H4 (cell line): Measurements from ENCODE around the gene ACAA2. TPM values are rescaled to one million over a fixed set of nuclear protein-coding genes. Genes with fewer than 3 reads are reported as not detected.
A peak's percentile ranks its signal among the peaks of the same experiment; 100 is the strongest.

ENCODE experiments used
- DNase-seq: peaks from one replicate; pipeline ENCODE4 v3.0.0-alpha.2; 2015; ENCODE audit warnings: low spot score
- total RNA-seq: library from RNA; depleted of rRNA; stranded (reverse); fragments of >200 nt; shearing (Covaris generic); gene quantifications from 2 replicates; pipeline ENCODE4 v1.2.3, GENCODE V29; 2014; rRNA removed

ACAA2 gene, protein sequence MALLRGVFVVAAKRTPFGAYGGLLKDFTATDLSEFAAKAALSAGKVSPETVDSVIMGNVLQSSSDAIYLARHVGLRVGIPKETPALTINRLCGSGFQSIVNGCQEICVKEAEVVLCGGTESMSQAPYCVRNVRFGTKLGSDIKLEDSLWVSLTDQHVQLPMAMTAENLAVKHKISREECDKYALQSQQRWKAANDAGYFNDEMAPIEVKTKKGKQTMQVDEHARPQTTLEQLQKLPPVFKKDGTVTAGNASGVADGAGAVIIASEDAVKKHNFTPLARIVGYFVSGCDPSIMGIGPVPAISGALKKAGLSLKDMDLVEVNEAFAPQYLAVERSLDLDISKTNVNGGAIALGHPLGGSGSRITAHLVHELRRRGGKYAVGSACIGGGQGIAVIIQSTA
- total RNA-seq: 92.2 and 104 TPM in 2 replicates

DNA sequence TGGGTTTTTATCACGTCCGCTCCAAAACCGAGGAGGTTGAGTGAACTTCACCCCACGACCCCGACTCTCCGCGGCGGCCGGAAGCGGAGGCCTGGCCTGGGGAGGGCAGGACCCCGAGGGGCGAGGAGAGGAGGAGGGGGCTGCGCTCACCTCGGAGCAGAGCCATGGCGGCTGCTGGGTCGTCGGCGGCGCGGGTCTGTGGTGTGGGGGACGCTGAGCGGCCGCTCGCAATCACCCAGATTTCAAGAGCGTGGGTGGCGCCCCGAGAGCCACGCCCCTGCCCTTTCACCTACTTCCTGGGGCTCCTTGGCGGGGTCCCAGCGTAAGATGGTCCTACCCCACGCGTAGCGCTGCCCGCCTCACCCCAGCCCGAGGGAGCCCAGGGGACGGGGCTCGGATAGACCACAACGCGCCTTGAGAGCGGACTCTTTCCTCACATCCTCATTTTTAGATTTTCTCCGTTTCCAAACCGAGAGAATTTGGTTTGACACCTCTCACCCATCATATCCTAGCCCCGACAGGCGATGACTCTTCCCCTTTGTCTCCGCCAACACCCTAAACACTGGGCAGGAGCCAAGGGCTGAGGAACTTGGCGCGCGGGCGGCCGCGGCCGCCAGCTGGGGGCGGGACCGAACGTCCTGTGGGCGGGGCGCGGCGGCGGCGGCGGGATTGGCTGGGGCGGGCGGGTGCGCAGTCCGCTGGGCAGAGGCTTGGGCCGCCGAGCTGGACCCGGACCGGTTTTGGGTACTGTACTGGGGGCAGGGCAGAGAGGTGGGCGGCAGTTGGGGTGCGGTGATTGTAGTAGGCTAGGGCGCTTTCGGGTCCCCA, at the start of gene ACAA2:
Gene ACAA2, minus strand, starts transcription at position 215 of the 828 bp plus-strand sequence. Its CDS starts 49 bp downstream, at position 166.
- peak; percentile 67 for DNase-seq

DNA sequence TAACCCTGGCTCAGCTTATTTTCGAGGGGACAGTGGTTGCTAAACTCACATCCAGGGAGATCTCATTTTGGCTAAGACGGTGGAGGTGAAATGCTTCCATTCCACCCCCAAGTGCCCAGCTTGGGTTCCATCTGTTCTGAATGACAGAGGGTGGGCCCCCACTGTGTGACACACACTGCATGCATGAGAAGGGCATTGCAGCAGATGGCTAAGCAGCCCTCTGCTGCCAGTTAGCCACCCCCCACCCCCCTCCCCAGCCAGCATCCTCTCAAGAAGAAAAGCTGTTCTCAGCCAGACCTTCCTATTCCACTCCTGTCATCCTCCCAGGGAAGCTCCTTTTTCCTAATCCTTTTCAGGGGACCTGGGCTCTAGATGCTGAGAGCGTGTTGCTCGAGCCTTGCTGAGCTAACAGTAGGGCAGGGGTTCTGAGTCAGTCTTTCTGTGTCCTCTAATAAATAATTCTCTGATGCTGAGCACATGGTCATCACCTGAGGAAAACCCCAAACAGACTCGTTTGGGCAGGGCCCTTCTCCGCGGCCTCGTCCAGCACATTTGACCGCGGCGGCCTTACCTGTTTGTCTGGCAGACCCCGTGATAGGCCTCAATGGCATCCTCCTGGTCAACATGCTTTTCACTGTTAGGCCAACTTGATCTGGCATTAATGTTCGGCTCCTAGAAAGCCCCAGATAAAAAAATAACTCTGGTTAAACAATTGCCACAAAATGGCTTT, 49.5 kb upstream of the ACAA2 start:
- DNase-seq: no peak

DNA sequence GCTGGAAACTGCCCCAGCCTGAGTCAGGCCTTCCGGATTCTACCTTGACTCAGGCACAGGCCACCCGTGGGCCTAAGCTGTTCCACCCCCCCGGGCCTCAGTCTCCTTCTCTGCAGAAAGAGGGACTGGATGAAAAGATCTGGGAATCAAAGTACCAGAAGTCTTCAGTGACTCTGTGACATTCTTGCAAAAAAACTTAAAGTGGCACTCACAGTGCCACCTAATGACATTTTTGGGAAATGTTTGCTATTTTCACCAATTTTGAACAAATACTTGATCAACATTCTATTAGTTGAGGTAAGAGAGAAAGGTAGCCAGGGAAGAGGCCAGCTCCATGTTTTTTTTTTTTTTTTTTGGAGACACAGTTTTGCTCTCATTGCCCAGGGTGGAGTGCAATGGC, 48.3 kb upstream of the ACAA2 start:
- DNase-seq: no peak

DNA sequence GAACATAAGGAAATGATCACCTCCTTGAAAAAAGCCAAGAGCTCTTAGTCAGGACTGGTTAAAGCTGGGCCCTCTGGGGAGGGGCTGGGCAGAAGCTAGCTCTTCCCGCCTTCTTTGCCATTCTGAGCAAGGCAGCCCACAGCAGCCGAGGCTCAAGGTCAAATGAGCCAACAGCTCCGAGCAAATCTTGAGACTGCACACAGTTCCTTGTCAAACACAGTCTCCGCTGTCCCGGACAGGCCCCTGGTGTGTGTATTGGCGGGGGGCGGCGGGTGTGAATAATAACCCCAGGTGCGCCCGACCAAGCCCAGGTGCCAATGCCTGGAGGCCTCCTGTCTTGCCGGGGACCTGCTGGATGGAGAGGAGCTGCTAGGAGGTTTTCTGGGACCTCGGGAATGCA, 46.4 kb upstream of the ACAA2 start:
- DNase-seq: no peak

DNA sequence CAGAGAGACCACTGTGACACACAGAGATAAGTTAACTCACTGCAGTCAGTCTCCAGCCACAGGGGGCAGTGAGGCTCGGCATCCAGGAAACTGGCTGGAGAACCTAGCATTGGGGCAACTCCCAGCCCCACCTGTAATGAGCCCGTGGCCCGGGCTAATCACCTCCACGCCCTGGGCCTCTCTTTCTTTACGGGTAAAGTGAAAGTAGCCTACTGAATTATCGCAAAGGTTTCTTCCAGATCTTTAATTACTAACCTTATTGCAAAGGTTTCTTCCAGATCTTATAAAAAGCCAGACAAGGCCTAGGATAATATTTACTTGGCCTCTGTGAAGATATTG, 45.7 kb upstream of the ACAA2 start:
- DNase-seq: no peak

DNA sequence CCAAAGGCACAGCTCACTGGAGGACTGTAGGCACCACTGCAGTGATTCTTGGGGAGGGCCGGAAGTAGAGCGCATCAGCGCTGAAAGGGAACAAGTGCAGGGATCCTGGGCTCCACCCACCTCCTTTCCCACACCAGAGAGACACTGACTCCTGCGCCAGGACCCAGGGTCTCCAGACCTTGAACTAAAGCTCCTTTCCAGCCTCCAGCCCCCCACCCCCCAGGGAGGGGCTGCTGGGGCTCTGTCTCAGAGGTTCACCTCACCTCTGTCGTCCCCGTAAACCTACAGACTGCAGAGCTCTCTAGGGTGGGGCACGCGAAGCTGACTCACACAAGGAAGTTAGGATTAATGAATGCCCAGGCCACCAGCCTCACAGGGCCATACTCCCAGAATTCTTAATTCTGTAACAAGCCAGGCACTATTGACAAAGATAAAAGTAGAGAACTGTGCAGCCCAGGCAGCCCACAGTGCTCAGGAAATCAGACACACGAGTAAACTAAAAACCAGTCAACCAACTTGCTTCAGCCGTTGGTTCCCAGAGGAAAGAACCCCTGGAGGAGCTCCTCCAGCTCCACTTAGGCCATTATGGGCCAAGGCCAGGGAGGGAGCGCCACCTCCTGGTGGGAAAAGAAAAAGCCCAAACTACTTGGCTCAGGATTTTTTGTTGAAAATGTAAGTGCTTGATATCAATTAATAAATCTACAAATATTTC, 45.1 kb upstream of the ACAA2 start:
- DNase-seq: peak; percentile 68

DNA sequence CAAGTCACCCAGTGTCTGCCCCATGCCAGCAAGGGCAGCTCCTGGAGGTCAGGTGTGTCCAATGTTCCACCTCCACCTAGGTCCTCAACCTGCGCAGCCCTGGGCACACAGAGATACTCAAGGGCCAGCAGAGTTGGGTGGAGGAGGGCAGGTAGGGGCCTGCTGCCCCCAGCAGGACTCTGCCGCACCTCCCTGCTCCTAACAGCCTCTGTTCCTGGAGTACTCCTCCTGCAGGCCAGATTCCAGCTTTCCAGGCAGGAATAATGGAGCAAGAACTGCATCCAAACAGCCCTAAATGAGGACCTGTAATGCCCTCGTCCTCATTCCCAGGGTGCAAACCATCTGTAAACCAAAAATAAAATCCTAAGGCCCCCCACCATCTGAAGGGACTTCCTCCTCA, 44.4 kb upstream of the ACAA2 start:
- DNase-seq: no peak

DNA sequence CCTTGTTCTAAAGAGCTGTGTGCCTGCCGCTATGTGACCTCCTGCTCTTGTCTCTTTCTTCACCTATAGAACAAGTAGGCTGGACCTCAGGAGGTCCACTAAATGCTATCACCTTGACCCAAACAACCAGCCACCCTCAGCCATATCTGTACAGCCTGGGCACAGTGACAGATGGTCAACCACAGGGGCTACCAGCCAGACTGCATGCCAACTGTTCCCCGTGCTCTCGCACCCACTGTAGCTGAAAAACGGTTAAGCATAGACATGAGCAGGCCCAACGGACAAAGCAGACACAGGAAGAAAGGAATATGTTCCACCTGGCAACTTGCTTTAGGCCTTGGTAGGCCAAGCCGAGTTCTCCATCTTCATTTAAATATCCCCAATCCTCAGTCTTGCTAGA, 43.2 kb upstream of the ACAA2 start:
- DNase-seq: no peak

DNA sequence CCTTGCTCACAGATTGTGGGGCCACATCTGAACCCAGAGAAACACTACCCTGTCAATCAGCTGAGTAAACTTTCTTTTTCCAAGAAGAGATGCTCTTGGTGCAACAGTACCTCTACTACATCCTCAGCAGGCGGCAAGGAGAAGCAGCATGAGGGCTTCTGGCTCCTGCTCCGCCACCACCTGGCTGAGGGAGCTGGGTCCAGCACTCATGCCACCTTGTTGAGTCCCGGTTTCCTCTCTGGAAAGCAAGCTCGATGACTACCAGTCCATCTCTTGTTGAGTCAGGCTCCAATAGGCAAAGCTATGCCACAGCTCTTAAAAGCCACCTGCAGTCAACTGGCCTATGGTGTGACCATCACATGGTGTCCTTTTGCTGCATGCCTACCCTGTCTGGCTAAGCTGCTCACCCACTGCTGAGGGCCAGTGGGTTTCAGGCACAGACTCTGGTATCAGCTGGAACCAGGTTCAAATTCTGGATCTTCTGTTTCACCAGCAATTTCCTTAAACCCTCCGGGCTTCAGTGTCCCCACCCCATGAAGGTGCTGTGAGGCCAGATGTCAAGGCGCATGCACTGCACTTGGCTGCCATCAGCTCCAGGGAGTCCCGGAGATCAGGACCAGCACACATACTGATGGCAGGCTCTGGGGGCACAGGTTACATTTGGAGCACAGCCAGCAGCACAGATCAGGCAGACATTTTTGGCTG, 42.5 kb upstream of the ACAA2 start:
- no peak for DNase-seq

DNA sequence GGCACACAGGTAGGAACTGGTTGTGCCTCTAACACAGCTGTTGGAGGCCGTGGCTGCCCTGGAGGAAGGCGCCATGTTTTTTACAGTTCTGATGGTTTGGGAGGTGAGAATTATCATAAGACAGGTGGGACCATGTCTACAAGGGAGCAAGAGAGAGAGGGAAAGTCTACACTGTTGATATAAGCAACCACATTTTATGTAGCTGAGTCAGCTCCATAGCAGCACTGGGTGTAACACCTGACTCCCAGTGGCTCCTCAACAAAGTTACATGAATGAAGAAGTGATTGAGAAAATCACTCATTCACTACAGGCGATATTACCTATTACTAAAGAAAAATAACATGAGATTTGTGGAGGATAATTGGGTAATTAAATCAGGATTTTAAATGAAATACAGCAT, 41.3 kb upstream of the ACAA2 start:
- DNase-seq: no peak

DNA sequence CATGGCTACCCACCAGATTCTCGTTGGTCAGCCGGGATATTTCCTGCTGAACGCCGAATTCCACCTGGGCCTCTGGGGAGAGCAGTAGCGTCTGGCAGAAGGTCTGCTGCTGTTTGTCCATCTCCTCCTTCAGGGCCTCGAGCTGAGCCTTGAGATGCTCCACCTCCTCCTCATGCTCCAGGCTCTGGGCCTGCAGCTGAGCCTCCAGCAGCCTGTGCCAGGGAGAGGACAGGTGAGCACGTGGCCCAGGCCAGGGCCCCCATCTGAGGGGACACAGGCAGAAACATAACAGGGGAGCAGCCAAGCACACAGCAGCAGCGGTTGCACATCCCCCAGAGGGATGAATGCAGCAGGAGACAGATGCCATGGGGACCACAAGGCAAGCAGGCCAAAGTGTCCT, 40.1 kb upstream of the ACAA2 start:
- DNase-seq: no peak

DNA sequence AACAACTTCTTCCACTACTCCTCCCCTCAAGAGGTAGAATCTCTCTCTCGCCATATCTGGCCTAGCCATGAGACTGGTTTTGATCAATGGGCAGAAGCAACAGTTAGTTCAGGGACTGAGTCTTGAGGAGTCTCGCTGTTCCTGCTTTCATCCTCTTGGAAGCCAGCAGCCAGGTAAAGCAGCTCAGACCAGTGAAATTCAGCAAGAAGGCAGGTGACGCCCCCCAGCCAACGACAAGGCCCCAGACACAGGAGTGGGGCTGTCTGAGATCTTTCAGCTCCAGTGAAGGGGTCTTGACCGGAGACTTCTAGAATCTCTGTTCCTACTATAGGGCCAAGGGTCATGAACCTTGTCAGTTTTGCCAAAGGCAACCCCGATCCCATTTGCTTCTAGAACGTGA, 39.7 kb upstream of the ACAA2 start:
- DNase-seq: no peak

DNA sequence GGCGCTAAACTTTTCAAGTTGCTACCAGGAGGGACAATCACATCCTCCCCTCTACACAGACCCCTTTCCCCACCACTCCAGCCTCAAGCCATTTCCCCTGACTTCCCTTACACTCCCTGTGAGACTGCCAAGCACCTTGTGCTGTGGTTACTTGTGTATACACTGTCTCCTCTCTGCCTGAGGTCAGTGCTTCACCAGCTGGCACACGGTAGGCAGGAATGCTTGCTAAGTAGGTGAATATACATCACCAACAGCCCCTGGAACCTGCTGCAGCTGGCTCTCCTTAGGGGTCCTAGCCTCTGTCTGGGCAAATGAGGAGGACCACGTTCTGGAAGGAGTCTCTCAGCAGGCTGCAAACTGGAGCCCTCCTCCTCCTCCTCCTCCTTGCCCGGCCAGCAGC, 38.3 kb upstream of the ACAA2 start:
- DNase-seq: peak; percentile 61

DNA sequence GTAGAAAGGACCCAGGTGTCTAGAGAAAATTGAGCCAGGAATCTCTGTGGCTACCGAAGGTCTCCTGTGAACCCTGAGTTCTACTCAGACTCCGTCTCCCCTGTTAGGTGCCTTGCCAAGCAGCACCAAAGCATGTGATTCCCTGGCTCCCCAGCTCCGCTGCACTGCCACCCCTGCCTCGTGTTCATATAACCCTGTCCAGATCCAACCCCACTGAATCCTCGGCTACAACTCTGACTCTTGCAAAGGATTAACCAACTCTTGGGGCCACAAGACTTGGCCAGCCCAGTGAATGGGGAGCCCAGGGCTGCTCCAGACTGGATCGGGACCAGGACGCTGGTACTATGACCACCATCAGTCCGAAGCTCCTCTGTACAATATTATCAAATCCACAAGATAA, 37.3 kb upstream of the ACAA2 start:
- no peak for DNase-seq

DNA sequence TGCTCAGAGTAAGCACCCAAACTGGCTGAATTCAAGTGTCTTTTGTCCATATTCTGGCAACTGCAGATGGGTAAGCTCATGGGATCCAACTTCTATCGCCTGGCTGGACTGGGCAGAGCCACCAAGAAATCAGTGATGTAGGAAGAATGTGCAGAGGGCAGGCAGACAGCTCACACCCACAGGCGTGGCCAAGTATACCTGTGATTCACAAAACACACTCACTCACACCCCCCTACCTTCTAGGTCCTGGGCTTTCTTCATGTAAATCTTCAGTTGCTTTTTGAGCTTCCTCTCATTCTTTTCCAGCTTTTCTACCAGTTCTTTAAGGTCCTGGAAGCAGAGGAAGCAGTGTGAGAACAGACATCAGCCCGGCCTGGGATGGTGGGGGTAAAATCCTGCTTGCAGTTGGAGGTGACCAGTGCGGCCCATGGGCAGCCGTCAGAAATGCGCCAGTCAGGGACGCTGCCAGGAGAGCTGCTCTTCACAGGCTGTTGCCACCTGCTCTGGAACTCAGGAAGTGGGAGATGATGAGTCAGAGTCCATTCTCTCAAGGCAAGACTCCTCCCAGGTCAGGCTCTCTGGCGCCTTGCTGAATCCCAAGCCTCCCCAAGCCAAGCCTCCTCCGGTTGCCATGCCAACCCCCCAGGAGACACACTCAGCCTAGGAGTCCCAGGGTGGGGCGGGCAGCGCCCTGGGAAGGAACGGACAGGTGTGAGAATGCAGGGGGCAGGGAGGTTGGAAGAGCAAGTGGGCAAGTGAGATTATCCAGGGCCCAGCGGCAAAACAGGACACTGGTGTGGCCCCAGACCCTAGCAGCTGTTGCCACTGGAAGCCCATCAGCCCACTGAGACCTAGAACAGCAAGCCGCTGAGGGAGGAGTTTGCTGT, 36.2 kb upstream of the ACAA2 start:
- peak; percentile 97 for DNase-seq

DNA sequence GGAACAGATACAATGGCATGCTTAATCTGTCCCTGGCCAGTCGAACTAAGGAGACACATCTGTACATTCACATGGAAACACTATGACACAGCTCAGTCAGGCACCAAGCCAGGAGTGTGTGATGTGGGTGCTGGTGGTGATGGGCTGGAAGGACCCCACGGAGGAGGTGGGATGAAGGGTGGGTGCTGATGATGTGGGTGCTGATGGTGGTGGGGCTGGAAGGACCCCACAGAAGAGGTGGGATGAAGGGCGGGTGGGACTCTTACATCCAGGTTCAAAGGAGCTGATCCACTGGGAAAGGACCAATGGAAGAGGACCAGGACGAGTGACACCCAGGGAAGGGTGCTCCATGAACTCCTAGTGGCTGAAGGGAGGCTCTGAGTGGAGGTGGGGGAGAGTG, 34.8 kb upstream of the ACAA2 start:
- no peak for DNase-seq

DNA sequence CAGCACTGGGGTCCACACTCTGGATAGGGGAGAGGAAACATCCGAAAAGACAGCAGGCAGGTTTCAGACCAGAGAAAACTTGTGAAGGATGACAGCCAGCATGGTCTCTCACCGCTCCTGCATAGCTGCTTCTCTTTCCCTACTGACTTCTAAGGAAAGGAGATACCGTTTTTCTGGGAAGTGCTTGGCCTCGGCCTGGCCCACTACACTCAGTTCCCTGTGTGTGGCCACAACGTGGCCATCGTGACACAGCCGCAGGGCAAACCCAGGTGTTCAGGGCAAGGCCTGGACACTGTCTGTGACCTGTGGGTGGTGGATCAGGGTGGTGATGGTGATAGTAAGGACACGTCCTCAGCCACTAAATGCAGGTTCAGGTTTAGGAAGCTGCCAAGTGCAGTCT, 34.2 kb upstream of the ACAA2 start:
- DNase-seq: no peak

DNA sequence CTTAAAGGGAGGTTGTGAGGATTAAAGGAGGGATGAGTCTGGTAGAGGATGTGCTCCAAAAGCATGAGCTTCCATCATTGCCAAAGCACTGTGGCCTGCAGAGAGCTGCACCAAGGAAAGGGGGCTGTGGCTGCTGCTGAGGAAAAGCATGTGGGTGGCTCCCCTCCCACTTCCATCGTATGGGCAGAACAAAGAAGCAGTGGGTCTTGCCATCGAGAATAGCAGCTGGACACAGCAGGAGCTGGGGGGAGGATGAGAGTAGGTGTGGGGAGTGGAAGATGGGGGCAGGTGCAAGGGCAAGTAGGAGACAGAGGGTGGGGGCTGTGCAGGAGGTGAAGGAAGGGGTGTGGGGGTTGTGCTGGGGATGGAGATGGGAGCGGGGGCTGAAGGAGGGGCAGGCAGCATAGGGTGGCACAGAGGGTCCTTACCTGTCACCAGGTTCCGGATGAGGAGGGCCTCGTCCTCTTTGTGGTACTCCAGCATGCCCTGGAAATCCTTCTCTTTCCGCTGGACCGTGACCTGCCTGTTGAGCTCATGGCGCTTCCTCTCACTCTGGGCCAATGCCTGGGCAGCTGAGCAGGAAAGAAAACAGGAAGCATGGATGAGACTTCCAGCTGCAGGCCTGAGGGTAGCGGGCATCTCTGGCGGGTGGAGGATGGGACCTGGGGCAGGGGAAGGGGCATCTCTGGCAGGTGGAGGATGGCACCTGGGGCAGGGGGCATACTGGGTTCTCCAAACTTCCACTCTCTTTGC, 33.6 kb upstream of the ACAA2 start:
- no peak for DNase-seq

DNA sequence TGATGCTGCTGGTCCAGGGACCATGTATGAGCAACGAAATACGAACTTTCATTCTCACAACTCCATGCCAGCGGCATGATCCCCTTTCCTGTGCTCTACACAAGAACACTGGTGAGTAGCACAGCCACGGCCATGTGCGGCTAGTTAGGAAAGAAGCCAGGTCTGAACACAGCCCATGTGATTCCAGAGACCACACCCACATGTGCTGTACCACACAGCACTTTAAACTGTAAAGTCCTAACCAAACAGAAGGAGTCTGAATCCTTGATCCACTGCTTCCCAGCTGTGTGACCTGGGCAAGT, 33.0 kb upstream of the ACAA2 start:
- DNase-seq: no peak
